OCI-LY1 (cell line): ENCODE data around the gene SLC6A4.

Experiments used
- EZH2 ChIP-seq: fragments of 200-600 bp; sonication (generic), shearing (Covaris generic); IDR thresholded peaks from 2 replicates; pipeline ENCODE4 v1.8.0; 2017; ENCODE audit warnings: borderline replicate concordance, mixed run types, mild to moderate bottlenecking, antibody characterized with exemption, low read length, moderate library complexity, mixed read lengths
- TF ChIP-seq, protein P1 (sequence below): fragments of 200-600 bp; sonication (generic), shearing (Covaris generic); IDR thresholded peaks from 2 replicates; pipeline ENCODE4 v1.5.1; 2017; ENCODE audit warnings: mild to moderate bottlenecking, antibody characterized with exemption, low read length, moderate library complexity, mixed read lengths

DNA sequence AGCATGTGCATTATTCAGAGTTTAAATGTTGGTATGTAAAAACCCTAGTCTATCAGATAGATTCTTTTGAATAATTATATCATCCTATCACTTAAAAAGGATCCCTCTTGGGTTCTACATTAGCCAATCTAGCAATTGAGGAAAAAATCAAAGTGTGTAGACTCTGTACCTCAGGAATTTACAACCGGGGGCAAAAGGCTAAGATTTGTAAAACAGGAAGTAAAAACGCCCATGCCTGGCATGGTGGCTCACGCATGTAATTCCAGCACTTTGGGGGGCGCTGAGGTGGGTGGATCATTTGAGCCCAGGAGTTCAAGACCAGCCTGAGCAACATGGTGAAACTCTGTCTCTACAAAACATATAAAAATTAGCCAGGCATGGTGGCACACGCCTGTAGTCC, 58.6 kb downstream of the SLC6A4 start:
- TF ChIP-seq, protein P1, sequence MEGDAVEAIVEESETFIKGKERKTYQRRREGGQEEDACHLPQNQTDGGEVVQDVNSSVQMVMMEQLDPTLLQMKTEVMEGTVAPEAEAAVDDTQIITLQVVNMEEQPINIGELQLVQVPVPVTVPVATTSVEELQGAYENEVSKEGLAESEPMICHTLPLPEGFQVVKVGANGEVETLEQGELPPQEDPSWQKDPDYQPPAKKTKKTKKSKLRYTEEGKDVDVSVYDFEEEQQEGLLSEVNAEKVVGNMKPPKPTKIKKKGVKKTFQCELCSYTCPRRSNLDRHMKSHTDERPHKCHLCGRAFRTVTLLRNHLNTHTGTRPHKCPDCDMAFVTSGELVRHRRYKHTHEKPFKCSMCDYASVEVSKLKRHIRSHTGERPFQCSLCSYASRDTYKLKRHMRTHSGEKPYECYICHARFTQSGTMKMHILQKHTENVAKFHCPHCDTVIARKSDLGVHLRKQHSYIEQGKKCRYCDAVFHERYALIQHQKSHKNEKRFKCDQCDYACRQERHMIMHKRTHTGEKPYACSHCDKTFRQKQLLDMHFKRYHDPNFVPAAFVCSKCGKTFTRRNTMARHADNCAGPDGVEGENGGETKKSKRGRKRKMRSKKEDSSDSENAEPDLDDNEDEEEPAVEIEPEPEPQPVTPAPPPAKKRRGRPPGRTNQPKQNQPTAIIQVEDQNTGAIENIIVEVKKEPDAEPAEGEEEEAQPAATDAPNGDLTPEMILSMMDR, result no peak
- no peak for TF ChIP-seq EZH2
